Stomach (tissue), 9 donors: Measurements from ENCODE around the gene B4GALT7. TPM values are rescaled to one million over a fixed set of nuclear protein-coding genes. Genes with fewer than 3 reads are reported as not detected.

Source experiments
- DNase-seq, 2 donors: peaks; one replicate each; pipeline versions ENCODE4 v3.0.0 to v3.0.0-alpha.2; 2013 to 2019
- H3K27ac ChIP-seq, 5 donors: fragments of 200-600 bp in 4 of 5; sonication (generic) in 4 of 5; one replicate each; pipeline ENCODE4 v1.5.1; 2013 to 2019; ENCODE audit warnings: mild to moderate bottlenecking in 1 of 5, moderate library complexity in 1 of 5
- H3K27me3 ChIP-seq, 3 donors: fragments of 200-600 bp; sonication (generic); one replicate each; pipeline ENCODE4 v1.5.1; 2017 to 2019; ENCODE audit warnings: mixed run types in 1 of 3
- H3K36me3 ChIP-seq, 4 donors: fragments of 200-600 bp; sonication (generic); 1 replicate in 3 of 4; 2 replicates in 1 of 4; pipeline ENCODE4 v1.5.1; 2016 to 2019
- H3K4me1 ChIP-seq, 4 donors: fragments of 200-600 bp; sonication (generic); one replicate each; pipeline ENCODE4 v1.5.1; 2016 to 2019
- H3K4me3 ChIP-seq, 4 donors: fragments of 200-600 bp; sonication (generic) in 3 of 4; one replicate each; pipeline ENCODE4 v1.5.1; 2016 to 2019; ENCODE audit warnings: mild to moderate bottlenecking in 1 of 4
- H3K9me3 ChIP-seq, 4 donors: fragments of 200-600 bp; sonication (generic); one replicate each; pipeline ENCODE4 v1.5.1; 2016 to 2019
- EP300 ChIP-seq: sonication (generic); formaldehyde crosslinking; IDR thresholded peaks from one replicate; pipeline ENCODE4 v1.6.1; 2017; ENCODE audit warnings: antibody characterized with exemption
- POLR2A ChIP-seq, 4 donors: fragments of 450-650 bp; IDR thresholded peaks; one replicate each; pipeline ENCODE4 v1.6.1; 2016; ENCODE audit warnings: antibody characterized with exemption in 4 of 4, control low read depth in 2 of 4, mild to moderate bottlenecking in 1 of 4, moderate library complexity in 1 of 4
- POLR2AphosphoS5 ChIP-seq, 3 donors: sonication (generic); formaldehyde crosslinking; IDR thresholded peaks; one replicate each; pipeline ENCODE4 v1.6.1; 2016; ENCODE audit warnings: antibody characterized with exemption in 3 of 3
- WGBS, 5 donors: extraction: QIAGEN DNeasy Blood & Tissue Kit in 3 of 5; methylation state at CpG; one replicate each; pipeline versions ENCODE4 v1.1.5 to v1.1.7; 2013 to 2018; 5-methylcytosine and 5-hydroxymethylcytosine counted together
- intact Hi-C: fragments of 100-400 bp; cut with DNase I; formaldehyde crosslinking; loops from one replicate; pipeline ENCODE4 v1.15.1; 2023; ENCODE audit warnings: low total_unique reads
- polyA plus RNA-seq, 3 donors: library from polyadenylated mRNA; stranded (reverse); fragments of 200-250 nt; gene quantifications; one replicate each; pipeline ENCODE4 v1.2.3, GENCODE V29; 2013
- total RNA-seq, 5 donors: library from RNA; depleted of rRNA; stranded (reverse); fragments of >200 nt; gene quantifications; one replicate each; pipeline versions ENCODE4 v1.1.0 to v1.2.3, GENCODE V29; 2014 to 2016
- TF ChIP-seq, protein P1 (sequence below), 7 experiments: fragments of 450-650 bp in 4 of 7; fragments of 200-600 bp in 3 of 7; sonication (generic) in 3 of 7; IDR thresholded peaks; one replicate each; pipeline ENCODE4 v1.5.1; 2016 to 2019; ENCODE audit warnings: antibody characterized with exemption in 7 of 7, control low read depth in 2 of 7, mild to moderate bottlenecking in 1 of 7
- donor health status: healthy with polysubstance abuse.
- donor health status: Bipolar disorder and iron deficiency.
- donor health status: healthy.

Gene B4GALT7
- total and polyA plus RNA-seq, 8 donors: 3.5 to 29.0 (median 15.6) TPM

DNA sequence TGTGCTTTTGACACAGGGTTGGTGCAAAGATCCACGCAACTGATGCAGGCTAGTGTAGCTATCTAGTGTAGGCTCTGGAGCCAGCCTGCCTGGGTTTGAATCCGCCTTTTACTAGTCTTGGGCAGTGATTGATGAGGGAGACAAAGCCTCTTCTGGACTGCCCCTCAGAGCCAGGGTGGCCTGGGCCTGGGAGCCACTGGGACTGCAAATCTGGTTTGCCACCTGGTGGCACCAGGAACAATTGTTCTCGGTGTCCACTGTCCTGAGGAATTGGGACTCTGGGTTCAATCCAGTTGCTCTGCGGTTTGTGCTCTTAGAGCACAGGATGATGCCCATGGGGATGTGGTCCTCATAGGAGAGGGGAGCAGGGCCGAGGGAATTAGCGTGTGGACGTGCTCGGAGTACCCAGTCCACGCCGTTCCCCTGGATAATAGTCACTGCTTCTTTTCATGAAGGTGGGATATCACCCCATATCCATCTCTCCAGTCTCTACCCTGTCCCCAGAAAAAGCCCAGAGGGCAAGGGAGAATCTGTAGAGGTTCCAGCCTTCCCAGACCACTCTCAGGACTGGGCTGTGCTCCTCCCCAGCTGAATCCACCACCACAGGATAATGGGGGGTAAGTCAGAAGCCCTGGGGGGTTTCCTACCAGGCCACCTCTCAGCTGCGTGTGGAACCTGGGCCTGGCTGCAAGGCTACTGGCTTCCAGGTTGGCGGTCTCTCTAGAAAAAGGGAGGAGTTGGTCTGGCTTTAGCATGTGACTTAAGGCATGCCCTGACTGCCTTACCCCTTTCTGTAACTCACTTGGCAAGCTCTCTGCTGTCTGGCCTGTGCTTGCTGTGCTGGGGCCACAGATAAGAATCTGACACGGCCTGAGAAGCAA lies 1.9 kb downstream of the B4GALT7 start:
- Histone ChIP-seq H3K36me3 (peaks cover 0 to 14% (median 9%) of the 10 kb centered on the region in 4 donors), H3K27ac (peak overlapping the region in 2 of 5 donors; percentile 8 to 33), H3K4me1 (peaks cover 12 to 67% (median 52%) of the 10 kb centered on the region in 4 donors), H3K4me3 (no peak overlapping the region), H3K9me3 (no peaks in the 10 kb centered on the region), H3K27me3 (no peaks in the 10 kb centered on the region)
- 73 to 81% (median 75%) methylated on average over 12 to 13 of the region's 13 CpGs for WGBS, 5 donors
- intact Hi-C loops: no loop called here
- DNase-seq: peak; percentile 20 to 58
- no peak for TF ChIP-seq EP300
- TF ChIP-seq POLR2AphosphoS5 (IDR thresholded peaks at IDR 0.05): peak in 1 of 3 donors; percentile 34
- TF ChIP-seq, protein P1, sequence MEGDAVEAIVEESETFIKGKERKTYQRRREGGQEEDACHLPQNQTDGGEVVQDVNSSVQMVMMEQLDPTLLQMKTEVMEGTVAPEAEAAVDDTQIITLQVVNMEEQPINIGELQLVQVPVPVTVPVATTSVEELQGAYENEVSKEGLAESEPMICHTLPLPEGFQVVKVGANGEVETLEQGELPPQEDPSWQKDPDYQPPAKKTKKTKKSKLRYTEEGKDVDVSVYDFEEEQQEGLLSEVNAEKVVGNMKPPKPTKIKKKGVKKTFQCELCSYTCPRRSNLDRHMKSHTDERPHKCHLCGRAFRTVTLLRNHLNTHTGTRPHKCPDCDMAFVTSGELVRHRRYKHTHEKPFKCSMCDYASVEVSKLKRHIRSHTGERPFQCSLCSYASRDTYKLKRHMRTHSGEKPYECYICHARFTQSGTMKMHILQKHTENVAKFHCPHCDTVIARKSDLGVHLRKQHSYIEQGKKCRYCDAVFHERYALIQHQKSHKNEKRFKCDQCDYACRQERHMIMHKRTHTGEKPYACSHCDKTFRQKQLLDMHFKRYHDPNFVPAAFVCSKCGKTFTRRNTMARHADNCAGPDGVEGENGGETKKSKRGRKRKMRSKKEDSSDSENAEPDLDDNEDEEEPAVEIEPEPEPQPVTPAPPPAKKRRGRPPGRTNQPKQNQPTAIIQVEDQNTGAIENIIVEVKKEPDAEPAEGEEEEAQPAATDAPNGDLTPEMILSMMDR (IDR thresholded peaks at IDR 0.05): no peak
- TF ChIP-seq POLR2A (IDR thresholded peaks at IDR 0.05): no peak

DNA sequence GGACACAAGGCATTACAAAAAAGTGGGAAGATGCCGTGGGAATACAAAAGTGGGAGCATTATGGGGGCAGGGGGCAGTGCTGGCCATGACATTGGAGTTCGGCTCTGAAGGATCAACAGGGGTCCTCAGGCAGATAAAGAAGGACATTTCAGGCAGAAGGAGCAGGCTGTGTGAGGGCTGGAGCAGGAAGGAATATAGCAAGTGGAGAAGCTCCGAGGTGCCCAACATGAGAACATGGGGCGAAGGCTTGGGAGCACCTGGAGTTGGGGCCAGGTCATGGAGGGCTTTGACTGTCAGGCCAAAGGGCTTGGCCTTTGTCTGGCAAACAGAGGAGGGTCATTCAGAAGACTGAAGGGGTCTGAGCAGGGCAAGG lies 2.5 kb downstream of the B4GALT7 start:
- Histone ChIP-seq H3K36me3 (peaks cover 0 to 11% (median 8%) of the 10 kb centered on the region in 4 donors), H3K27me3 (no peaks in the 10 kb centered on the region), H3K4me1 (peaks cover 17 to 73% (median 58%) of the 10 kb centered on the region in 4 donors), H3K4me3 (no peak overlapping the region), H3K27ac (peak overlapping the region in 1 of 5 donors; percentile 33), H3K9me3 (no peaks in the 10 kb centered on the region)
- no peak for DNase-seq
- TF ChIP-seq, protein P1 (IDR thresholded peaks at IDR 0.05): no peak
- no peak for TF ChIP-seq POLR2A (IDR thresholded peaks at IDR 0.05)
- no peak for TF ChIP-seq EP300
- no peak for TF ChIP-seq POLR2AphosphoS5 (IDR thresholded peaks at IDR 0.05)
- WGBS, 5 donors: 73 to 88% (median 80%) methylated on average over 4 of the region's 4 CpGs
- intact Hi-C loops: no loop called here

DNA sequence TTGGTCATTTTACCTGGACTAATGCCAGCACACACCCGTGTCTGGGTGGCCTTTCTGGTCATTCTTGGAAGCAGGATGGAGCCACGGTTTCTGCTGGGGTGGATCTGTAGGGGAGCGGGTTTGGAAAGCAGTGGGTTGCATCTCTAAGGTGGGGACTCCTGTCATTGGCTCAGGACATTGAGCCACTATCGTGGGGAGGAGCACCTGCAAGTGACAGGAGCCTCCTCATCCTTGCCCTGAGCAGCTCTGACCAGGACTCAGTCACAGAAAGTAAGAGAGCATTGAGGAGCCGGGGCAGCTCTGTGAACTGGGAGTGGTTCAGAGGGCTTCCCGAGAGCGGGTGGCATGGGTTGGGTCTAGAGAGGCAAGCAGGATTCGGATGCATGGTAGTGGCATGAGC lies 3.7 kb downstream of the B4GALT7 start:
- peaks cover 0 to 13% (median 8%) of the 10 kb centered on the region in 4 donors for H3K36me3 ChIP-seq
- no peaks in the 10 kb centered on the region for H3K27me3 ChIP-seq
- H3K9me3 ChIP-seq: no peaks in the 10 kb centered on the region
- H3K4me3 ChIP-seq: peak overlapping the region in 1 of 4 donors; percentile 19
- H3K27ac ChIP-seq: no peak overlapping the region
- TF ChIP-seq, protein P1 (IDR thresholded peaks at IDR 0.05): no peak
- TF ChIP-seq POLR2A (IDR thresholded peaks at IDR 0.05) (no peak), POLR2AphosphoS5 (IDR thresholded peaks at IDR 0.05) (no peak), EP300 (no peak)
- intact Hi-C loops: no loop called here
- WGBS, 5 donors: 64 to 75% (median 71%) methylated on average over 8 of the region's 8 CpGs
- peaks cover 19 to 75% (median 65%) of the 10 kb centered on the region in 4 donors for H3K4me1 ChIP-seq
- DNase-seq: no peak

DNA sequence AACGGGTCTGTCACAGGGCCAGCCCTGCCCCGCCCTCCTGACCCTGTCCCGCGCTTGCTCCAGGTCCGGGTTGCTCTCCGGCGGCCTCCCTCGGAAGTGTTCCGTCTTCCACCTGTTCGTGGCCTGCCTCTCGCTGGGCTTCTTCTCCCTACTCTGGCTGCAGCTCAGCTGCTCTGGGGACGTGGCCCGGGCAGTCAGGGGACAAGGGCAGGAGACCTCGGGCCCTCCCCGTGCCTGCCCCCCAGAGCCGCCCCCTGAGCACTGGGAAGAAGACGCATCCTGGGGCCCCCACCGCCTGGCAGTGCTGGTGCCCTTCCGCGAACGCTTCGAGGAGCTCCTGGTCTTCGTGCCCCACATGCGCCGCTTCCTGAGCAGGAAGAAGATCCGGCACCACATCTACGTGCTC lies 4.2 kb downstream of the B4GALT7 start:
- intact Hi-C loops: no loop called here
- DNase-seq: peak in 1 of 2 donors; percentile 64

More for the DNA sequence above, 4.2 kb downstream of the B4GALT7 start:
- Histone ChIP-seq H3K27ac (no peak overlapping the region), H3K4me3 (peak overlapping the region in 1 of 4 donors; percentile 28), H3K9me3 (no peaks in the 10 kb centered on the region), H3K27me3 (no peaks in the 10 kb centered on the region), H3K36me3 (peaks cover 0 to 18% (median 9%) of the 10 kb centered on the region in 4 donors), H3K4me1 (peaks cover 19 to 72% (median 65%) of the 10 kb centered on the region in 4 donors)
- WGBS, 5 donors: 73 to 96% (median 78%) methylated on average over 15 to 27 of the region's 27 CpGs
- TF ChIP-seq POLR2A (IDR thresholded peaks at IDR 0.05) (no peak), POLR2AphosphoS5 (IDR thresholded peaks at IDR 0.05) (no peak), EP300 (no peak)
- TF ChIP-seq, protein P1 (IDR thresholded peaks at IDR 0.05): no peak
